ENCODE results near the gene INAFM2.

The INAFM2 gene

DNA sequence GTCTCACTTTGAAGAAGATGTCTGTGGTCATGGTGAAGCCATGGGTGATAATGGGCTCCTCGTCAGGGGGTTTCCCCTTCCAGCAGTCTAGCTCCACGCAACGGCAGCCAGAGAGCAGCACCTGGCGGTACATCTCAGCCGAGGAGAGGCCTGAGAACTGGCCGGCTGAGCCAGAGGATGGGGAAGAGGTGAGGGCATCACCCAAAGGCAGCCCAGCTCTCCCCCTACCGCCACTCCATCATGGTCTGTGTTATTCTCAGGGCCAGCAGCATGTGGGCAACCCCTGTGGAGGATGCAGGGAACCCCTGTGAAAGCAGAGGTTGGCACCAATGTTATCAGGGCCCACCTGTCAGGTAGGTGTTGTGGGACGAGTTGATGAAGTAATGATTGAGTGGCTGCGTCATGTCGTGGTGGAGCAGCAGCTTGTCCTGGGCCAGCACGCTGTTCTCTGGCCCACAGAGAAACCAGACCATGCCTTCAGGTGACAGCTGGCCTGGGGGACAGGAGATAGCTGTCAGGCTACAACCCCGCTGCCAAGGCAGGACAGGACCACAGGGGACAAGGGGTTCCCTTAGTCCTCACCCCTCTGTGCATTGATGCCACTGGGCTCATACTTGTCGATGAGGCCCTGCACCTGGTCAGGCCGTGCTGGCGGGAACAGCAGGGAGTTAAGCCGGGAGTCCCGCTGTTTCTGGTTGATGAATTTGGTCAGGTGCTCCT, 25.1 kb upstream of the INAFM2 start:
- DNase-seq (ENCODE audit: low read depth): no peak
- TF ChIP-seq, protein P1, sequence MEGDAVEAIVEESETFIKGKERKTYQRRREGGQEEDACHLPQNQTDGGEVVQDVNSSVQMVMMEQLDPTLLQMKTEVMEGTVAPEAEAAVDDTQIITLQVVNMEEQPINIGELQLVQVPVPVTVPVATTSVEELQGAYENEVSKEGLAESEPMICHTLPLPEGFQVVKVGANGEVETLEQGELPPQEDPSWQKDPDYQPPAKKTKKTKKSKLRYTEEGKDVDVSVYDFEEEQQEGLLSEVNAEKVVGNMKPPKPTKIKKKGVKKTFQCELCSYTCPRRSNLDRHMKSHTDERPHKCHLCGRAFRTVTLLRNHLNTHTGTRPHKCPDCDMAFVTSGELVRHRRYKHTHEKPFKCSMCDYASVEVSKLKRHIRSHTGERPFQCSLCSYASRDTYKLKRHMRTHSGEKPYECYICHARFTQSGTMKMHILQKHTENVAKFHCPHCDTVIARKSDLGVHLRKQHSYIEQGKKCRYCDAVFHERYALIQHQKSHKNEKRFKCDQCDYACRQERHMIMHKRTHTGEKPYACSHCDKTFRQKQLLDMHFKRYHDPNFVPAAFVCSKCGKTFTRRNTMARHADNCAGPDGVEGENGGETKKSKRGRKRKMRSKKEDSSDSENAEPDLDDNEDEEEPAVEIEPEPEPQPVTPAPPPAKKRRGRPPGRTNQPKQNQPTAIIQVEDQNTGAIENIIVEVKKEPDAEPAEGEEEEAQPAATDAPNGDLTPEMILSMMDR (conservative IDR thresholded peaks at IDR 0.05; ENCODE audit: control insufficient read depth, insufficient read depth, low read depth, low read length): no peak
- no peak overlapping the region for H3K4me3 ChIP-seq (ENCODE audit: control insufficient read depth, low read depth, low read length)

DNA sequence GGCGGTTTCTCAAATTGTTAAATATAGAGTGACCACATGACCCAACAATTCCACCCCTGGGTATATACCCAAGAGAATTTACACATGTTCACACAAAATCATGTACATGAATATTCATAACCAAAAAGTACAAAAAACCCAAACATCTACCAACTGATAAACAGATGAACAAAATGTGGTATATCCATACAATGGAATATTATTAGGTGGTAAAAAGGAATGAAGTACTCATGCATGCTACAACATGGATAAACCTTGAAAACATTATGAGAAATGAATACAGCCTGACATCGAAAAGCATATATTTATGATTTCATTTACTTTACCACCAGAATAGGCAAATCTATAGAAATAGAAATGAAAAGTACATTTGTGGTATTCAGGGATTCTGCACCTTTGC, 23.1 kb upstream of the INAFM2 start:
- TF ChIP-seq, protein P1 (conservative IDR thresholded peaks at IDR 0.05; ENCODE audit: control insufficient read depth, insufficient read depth, low read depth, low read length): no peak
- DNase-seq (ENCODE audit: low read depth): no peak
- no peak overlapping the region for H3K4me3 ChIP-seq (ENCODE audit: control insufficient read depth, low read depth, low read length)

DNA sequence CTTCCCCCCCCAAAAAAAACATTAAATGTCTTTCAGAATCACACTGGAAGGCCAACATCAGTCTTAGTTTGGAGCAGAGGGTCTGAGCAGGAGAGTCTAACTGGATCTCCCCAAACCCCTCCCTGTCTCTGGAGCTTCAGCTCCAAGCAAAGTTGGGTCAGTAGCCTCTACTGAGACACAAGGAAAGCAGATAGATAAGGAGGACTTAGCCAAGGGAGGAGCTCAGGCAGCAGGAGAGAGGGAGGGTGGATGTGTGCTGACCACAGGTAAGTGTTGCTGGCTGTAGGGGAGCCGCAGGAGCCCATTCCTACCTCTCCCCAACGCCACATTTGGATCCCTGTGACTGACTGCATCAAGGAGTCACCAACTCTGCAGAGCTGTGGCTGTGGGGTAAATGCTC, 22.7 kb upstream of the INAFM2 start:
- TF ChIP-seq, protein P1 (conservative IDR thresholded peaks at IDR 0.05; ENCODE audit: control insufficient read depth, insufficient read depth, low read depth, low read length): no peak

DNA sequence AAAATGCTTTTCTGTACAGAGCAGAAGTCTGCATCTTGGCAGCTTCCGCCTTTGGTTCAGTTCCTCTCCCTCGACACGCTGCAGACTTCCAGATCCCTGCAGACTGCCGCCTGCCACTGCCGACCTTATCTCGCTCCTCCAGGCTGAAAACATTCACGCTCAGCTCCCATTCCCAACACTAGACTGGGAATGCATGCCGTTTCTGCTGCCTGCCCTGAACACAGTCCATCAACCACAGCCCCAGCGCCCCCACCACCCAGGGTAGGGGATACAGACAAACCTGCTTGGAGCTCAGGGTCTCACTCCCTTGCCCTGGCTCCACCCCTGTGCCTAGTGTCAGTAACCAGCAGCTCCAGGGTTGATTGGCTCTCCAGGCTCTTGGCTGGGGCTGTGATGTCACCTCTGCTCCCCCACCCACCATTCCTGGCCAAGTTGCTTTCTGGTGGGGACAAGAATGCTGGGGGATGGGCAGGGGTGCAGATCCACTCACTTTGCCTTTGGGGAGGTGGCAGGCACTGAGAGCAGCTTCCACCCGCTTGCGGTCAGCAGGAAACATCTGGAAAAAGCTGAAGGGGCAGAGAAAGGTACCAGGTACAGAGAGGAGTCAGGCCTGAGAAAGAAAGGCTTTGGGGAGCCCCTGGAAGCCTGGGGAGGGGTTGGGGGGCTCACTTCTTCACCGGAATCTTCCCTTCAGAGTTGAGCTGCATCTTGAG, 21.9 kb upstream of the INAFM2 start:
- TF ChIP-seq, protein P1 (conservative IDR thresholded peaks at IDR 0.05; ENCODE audit: control insufficient read depth, insufficient read depth, low read depth, low read length): no peak
- no peak for DNase-seq (ENCODE audit: low read depth)
- no peak overlapping the region for H3K4me3 ChIP-seq (ENCODE audit: control insufficient read depth, low read depth, low read length)

More for the DNA sequence above, 22.7 kb upstream of the INAFM2 start:
- H3K4me3 ChIP-seq (ENCODE audit: control insufficient read depth, low read depth, low read length): no peak overlapping the region
- DNase-seq (ENCODE audit: low read depth): no peak

DNA sequence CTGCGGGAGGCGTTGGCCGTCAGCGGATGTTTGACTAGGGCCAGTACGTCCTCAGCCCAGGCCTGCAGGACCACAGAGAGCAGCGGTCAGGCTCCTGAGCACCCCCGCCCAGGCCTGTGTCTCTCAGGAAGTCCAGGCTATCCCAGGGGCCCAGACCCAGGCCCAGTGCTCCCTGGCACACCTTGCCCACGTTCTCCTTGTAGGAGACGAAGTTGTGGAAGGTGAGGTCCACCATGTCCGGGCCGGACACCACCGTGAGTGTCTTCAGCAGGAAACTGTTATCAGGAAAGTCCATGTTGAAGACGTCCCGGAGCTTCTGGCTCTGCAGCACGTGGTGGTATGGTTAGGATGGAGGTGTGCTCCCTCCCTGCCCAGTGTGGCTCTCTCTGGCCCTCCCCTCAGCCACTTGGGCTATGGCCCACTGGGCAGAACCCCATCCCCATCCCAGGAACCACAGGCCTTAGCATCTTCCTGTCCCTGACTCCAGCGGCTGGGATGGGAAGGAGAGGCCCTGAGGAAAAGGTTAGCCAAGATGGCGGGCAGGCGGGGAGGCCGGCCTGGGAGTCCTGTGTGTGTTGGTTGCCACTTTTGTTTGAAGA, 21.1 kb upstream of the INAFM2 start:
- TF ChIP-seq, protein P1 (conservative IDR thresholded peaks at IDR 0.05; ENCODE audit: control insufficient read depth, insufficient read depth, low read depth, low read length): no peak
- no peak overlapping the region for H3K4me3 ChIP-seq (ENCODE audit: control insufficient read depth, low read depth, low read length)
- no peak for DNase-seq (ENCODE audit: low read depth)

DNA sequence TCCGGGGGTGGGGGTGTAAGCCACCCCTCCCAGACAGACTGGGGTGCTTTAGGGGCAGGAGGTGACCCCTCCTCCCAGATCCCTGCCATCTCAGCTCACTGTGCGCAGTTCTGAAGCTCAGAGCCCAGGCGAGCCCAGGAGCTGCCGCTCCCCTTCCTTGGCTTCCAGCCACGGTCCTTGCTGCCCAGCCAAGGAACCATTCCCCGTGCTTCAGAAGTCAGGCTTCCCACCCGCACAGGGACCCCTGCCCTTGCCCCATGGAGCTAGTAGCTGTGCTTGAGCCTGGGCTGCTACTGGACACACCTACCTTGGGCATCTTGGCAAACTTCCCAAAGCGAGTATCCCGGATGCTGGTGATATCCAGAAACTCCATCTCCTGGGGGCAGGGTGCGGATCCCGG, 20.5 kb upstream of the INAFM2 start:
- TF ChIP-seq, protein P1 (conservative IDR thresholded peaks at IDR 0.05; ENCODE audit: control insufficient read depth, insufficient read depth, low read depth, low read length): no peak
- DNase-seq (ENCODE audit: low read depth): no peak
- no peak overlapping the region for H3K4me3 ChIP-seq (ENCODE audit: control insufficient read depth, low read depth, low read length)
